ENCODE data around the gene C19orf44. TPM values are rescaled to one million over a fixed set of nuclear protein-coding genes. Genes with fewer than 3 reads are reported as not detected.

C19orf44 gene
- total RNA-seq, 6 experiments from 2014 or later = 2.9 to 4.7 (median 3.7) TPM

DNA sequence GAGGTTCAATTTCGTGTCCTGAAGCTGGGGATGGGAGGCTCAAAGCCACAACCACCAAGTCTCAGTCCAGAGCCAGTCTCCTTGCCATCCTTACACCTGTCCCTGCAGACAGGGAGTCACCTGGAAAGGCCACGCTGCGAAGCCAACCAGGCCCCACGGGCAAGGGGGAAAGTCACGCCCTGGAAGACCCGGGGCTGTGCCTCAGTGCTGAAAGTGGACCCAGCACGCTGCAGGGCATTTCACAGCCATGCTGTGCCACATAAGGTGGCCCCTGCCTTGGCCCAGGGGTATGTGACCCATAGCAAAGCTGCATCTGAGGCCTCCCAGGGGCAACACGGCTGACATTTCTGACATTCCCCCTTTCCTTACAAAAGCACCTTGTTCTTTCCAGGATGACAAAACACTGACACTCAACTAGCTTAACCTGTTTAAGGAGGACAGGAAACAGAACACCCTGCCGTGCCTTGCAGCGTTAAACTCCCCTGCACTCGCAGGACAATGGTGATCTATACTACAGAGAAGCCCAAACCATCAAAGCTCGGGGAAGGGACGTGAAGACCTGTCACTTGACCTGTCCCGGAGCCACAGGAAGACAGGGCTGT lies 31.2 kb downstream of the C19orf44 start:
- DNase-seq = no peak
- no peaks in the 10 kb centered on the region for H3K4me1 Mint-ChIP-seq (ENCODE audit: low read depth)
- H3K36me3 Mint-ChIP-seq (ENCODE audit: low read depth) = peaks cover 18% of the 10 kb centered on the region
- no peak overlapping the region for H3K4me3 Mint-ChIP-seq
- H3K27ac Mint-ChIP-seq = no peak overlapping the region
- H3K27me3 Mint-ChIP-seq (ENCODE audit: insufficient read depth) = no peaks in the 10 kb centered on the region
- TF ChIP-seq, protein P1, sequence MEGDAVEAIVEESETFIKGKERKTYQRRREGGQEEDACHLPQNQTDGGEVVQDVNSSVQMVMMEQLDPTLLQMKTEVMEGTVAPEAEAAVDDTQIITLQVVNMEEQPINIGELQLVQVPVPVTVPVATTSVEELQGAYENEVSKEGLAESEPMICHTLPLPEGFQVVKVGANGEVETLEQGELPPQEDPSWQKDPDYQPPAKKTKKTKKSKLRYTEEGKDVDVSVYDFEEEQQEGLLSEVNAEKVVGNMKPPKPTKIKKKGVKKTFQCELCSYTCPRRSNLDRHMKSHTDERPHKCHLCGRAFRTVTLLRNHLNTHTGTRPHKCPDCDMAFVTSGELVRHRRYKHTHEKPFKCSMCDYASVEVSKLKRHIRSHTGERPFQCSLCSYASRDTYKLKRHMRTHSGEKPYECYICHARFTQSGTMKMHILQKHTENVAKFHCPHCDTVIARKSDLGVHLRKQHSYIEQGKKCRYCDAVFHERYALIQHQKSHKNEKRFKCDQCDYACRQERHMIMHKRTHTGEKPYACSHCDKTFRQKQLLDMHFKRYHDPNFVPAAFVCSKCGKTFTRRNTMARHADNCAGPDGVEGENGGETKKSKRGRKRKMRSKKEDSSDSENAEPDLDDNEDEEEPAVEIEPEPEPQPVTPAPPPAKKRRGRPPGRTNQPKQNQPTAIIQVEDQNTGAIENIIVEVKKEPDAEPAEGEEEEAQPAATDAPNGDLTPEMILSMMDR (IDR thresholded peaks at IDR 0.05) = no peak
- H3K9me3 Mint-ChIP-seq = no peaks in the 10 kb centered on the region

DNA sequence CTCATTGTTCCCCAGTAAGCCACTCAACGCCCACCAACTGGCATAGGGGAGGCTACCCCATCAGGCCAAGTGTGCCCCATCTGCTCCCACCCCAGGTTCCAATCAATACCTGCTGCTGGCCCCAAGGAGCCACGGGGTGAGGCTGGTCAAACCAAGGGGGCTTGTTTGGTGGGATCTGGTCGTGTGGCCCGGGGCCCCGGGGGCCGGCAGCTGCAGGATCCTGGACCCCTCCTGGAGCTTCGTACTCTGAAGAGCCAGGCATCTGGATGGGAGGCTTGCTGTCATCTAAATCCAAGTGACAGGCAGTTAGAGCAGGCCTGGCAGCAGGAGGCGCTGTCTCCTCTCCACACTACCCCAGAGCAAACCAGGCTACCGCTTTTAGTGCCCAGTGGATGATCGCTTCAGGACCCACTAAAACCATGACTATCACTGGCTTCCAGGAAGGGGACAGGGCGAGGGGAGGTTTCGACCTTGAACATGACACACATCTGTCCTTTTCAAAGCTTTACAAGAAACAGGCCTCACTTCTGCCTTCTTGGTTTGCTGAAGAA lies 31.9 kb downstream of the C19orf44 start:
- H3K27me3 Mint-ChIP-seq (ENCODE audit: insufficient read depth) = peaks cover under 1% of the 10 kb centered on the region; the same call in 1 of the 2 replicates
- peaks cover 18% of the 10 kb centered on the region for H3K36me3 Mint-ChIP-seq (ENCODE audit: low read depth)
- TF ChIP-seq, protein P1 (IDR thresholded peaks at IDR 0.05) = peak; percentile 64
- no peaks in the 10 kb centered on the region for H3K9me3 Mint-ChIP-seq
- H3K4me3 Mint-ChIP-seq = no peak overlapping the region
- H3K27ac Mint-ChIP-seq = no peak overlapping the region
- no peaks in the 10 kb centered on the region for H3K4me1 Mint-ChIP-seq (ENCODE audit: low read depth)
- no peak for DNase-seq

DNA sequence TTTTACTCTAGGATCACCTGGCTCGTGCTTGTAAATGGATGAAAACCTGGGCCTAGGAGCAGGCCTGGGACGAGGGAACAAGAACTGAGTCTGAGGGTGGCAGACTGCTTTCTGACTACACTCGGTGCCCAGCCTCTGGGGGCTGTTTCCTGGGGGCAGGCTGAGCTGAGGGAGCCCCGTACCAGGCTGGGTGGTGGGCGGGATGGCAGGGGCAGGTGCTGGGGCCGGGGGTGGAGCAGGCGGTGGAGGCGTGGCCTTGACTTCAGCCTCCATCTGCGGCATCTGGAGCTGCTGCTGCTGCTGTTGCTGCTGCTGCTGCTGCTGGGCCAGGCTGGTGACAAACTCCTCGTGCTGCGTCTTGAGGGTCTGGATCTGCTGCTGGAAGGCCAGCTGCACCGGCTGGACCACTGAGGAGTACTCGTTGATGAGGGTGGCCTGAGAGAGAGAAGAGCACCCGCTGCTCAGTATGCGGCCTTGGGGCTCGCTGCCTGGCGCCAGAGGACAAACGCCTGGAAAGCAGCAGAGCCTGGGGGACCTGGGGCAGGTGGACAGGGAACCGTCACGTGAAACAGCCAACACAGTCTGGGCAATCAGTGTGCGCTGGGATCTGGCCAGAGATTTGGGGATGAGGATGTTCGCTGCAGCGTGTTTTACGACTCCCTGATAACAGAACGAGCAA lies 33.4 kb downstream of the C19orf44 start:
- TF ChIP-seq, protein P1 (IDR thresholded peaks at IDR 0.05) = no peak
- Mint-ChIP-seq H3K9me3 (no peaks in the 10 kb centered on the region), H3K27ac (no peak overlapping the region), H3K36me3 (ENCODE audit: low read depth) (peaks cover 9% of the 10 kb centered on the region), H3K4me1 (ENCODE audit: low read depth) (no peaks in the 10 kb centered on the region), H3K4me3 (no peak overlapping the region), H3K27me3 (ENCODE audit: insufficient read depth) (peaks cover 3% of the 10 kb centered on the region)
- no peak for DNase-seq

DNA sequence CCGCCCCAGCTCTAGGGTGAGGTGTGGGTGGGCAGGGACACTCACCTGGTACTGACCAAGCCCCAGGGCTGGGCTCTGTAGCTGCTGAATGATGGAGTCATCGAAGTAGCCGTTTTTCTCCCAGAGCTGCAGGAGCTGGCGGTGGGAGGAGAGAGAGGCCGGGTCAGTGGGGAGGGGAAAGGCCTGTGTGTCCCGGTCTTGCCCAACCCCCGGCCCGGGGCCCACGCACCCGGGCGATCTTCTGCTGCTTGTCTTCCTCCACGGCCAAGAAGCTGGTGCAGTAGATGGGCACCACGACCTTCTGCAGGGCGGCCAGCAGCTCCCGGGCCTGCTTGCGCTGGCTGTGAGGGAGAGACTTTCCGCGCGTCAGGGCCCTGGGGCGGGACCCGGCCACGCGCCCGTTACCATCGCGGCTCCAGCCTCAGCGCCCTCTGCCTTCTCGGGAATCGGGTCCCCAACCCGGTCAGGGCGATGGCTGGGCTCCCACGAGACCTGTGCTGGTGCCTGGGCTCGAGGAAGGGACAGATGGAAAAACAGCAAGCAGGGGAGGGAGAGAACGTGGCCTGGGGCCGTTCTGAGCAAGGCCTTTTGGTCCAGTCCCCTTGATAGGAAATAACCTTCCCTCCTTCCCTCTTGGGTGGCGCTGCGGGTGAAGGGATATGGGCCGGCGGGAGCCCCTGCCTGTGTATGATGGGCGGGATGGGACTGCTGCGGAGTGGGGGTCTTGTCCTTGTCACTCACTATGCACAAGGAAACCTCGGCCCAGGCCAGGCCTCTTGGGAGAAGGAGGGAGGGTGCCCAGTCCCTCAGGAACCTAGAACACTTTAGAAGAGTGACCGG lies 34.6 kb downstream of the C19orf44 start:
- DNase-seq = no peak
- Mint-ChIP-seq H3K9me3 (no peaks in the 10 kb centered on the region), H3K4me3 (no peak overlapping the region), H3K36me3 (ENCODE audit: low read depth) (peaks cover 9% of the 10 kb centered on the region), H3K4me1 (ENCODE audit: low read depth) (no peaks in the 10 kb centered on the region), H3K27me3 (ENCODE audit: insufficient read depth) (peaks cover 3% of the 10 kb centered on the region), H3K27ac (no peak overlapping the region)
- TF ChIP-seq, protein P1 (IDR thresholded peaks at IDR 0.05) = no peak

DNA sequence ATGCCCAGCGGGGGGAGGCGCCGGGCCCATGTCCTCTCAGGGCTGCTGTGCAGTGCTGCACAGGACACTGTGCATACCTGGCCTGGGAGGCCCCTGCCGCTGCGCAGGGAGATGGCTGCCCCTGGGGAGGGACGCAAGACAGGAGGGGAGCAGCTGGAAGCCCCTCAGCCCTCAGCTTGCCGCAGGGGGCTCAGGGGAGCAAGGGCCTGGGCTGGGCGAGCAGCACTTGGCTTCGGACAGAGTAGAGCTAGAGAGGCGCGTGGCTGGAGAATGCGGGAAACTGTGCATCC lies 35.1 kb downstream of the C19orf44 start:
- no peaks in the 10 kb centered on the region for H3K4me1 Mint-ChIP-seq (ENCODE audit: low read depth)
- no peaks in the 10 kb centered on the region for H3K9me3 Mint-ChIP-seq
- TF ChIP-seq, protein P1 (IDR thresholded peaks at IDR 0.05) = no peak
- peaks cover 9% of the 10 kb centered on the region for H3K36me3 Mint-ChIP-seq (ENCODE audit: low read depth)
- H3K27ac Mint-ChIP-seq = no peak overlapping the region
- no peak for DNase-seq
- H3K27me3 Mint-ChIP-seq (ENCODE audit: insufficient read depth) = peaks cover 3% of the 10 kb centered on the region
- no peak overlapping the region for H3K4me3 Mint-ChIP-seq
